ENCODE results near the gene MRPS18C.
A peak's percentile ranks its signal among the peaks of the same experiment; 100 is the strongest.
"Not testable (repeated sequence)": the region's sequence is repeated elsewhere in the genome, so short reads cannot be mapped to it uniquely, and the experiment has no call there.

MRPS18C gene

DNA sequence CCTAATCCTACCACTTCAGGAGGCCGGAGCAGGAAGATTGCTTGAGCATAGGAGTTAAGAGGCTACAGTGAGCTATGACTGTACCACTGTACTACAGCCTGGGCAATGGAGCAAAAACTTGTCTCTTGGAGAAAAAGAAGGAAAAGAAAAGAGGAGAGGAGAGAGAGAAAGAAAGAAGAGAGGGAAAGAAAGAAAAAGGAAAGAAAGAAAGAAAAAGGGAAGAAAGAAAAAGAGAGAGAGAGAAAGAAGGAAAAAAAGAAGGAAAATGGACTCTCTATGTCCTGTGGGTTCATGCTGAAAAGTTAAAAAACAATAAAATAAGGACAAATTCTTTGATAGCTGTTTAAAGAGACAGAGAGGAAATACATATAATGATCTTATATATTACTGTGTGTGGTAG lies 42.3 kb downstream of the MRPS18C start:
- DNase-seq = no peak

DNA sequence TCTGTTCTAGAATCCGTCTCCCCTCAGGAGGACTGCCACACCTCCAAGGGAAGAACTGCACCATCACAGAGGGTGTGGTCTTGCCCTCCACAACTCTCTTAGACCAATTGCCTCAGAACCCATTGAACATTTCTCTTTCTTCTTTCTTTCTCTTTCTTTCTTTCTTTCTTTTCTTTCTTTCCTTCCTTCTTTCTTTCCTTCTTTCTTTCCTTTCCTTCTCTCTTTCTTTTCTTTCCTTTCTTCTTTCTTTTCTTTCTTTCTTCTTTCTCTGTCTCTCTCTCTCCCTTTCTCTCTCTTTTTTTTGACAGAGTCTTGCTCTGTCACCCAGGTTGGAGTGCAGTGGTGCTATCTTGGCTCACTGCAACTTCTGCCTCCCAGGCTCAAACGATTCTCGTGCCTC lies 45.8 kb downstream of the MRPS18C start:
- DNase-seq = not testable (repeated sequence)

GRCh38 chr4:83503974-83504373 lies 48.1 kb downstream of the MRPS18C start:
- DNase-seq = no peak

DNA sequence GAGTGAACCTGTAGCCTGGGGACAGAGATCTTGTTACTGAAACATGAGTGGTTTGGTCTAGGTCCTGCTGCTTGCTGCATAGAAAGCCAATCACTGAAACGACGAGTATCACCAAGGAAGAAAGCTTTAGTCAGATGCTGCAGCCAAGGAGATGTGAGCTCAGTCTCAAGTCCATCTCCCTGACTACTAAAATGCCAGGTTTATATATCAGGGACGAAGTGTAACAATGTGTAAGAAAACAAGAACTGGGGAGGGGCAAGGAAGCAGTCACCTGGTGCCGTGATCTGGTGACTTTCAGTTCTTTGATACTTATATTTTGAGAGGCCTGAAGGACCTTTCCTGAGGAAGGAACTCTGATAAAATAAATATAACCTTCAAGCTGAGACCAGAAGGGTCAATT lies 48.6 kb downstream of the MRPS18C start:
- DNase-seq = no peak

DNA sequence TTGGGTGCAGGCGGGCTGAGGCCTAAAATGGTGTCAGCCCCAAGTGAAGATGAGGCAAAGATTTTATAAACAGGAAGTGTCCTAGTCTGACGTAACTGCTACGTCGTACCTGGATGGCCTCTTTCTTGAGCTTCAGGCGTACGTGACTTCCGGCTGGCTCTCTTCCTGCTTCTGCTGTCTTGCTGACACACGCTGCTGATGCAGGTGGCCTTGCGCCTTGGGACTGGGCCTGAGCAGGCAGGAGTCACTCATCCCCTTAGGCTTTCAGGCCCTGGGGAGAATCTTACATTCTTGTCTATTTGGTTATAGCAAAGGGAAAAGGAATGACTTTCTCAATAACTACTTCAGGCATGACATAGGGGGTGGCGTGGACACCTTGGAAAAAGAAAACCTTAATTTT lies 49.1 kb downstream of the MRPS18C start:
- DNase-seq = no peak

DNA sequence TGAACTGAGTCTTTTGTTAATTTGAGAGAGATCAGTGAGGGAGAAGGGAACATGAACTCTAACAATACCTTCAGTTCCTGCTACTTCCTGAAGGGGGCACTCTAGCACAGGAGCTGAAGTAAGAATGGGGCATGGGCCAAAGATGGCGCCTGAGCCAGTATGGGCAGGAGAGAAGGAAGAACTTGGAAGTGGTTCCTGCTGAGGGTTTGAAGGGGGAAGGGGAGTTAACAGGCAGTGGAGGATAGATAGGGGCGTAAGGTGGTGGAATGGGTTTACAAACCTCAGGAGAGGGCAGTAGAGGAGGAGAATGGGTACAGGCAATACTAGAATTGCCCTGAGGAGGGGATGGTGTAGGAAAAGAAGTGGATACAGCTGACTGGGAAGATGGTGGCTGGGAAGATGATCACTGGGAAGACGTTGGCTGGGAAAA lies 53.3 kb downstream of the MRPS18C start:
- peak; percentile 68 for DNase-seq

- DNase-seq = no peak
Observed at GRCh38 chr4:83510442-83510841, 54.6 kb downstream of the MRPS18C start.
